Nephron progenitor cell (in vitro differentiated cells): ENCODE results near the gene ALG14.

ENCODE experiments used
- DNase-seq: peaks from one replicate; pipeline ENCODE4 v3.0.0; 2021
- H3K27ac Mint-ChIP-seq: 2 replicates; pipeline ENCODE4 v1.8.0; 2021; ENCODE audit warnings: mild to moderate bottlenecking, moderate library complexity, mixed read lengths
- H3K27me3 Mint-ChIP-seq: 2 replicates; pipeline ENCODE4 v1.8.0; 2021; ENCODE audit warnings: mild to moderate bottlenecking, low read depth, mixed read lengths; ENCODE audit not compliant: poor library complexity
- H3K36me3 Mint-ChIP-seq: 2 replicates; pipeline ENCODE4 v1.8.0; 2021; ENCODE audit warnings: low read depth, mixed read lengths
- H3K4me1 Mint-ChIP-seq: 2 replicates; pipeline ENCODE4 v1.8.0; 2021; ENCODE audit warnings: mixed read lengths
- H3K4me3 Mint-ChIP-seq: 2 replicates; pipeline ENCODE4 v1.8.0; 2021; ENCODE audit warnings: mild to moderate bottlenecking, moderate library complexity, mixed read lengths
- H3K9me3 Mint-ChIP-seq: 2 replicates; pipeline ENCODE4 v1.8.0; 2021; ENCODE audit warnings: mild to moderate bottlenecking, moderate library complexity, mixed read lengths
- CTCF ChIP-seq: fragments of 200-600 bp; sonication (generic); IDR thresholded peaks from 2 replicates; pipeline ENCODE4 v1.5.0; 2021; ENCODE audit warnings: antibody characterized with exemption

ALG14 gene

GRCh38 chr1:94989398-94989797, 83.4 kb downstream of the ALG14 start:
- no peaks in the 10 kb centered on the region for H3K36me3 Mint-ChIP-seq
- H3K4me3 Mint-ChIP-seq = no peak overlapping the region
- H3K27me3 Mint-ChIP-seq = no peaks in the 10 kb centered on the region
- peaks cover 42% of the 10 kb centered on the region for H3K4me1 Mint-ChIP-seq
- H3K9me3 Mint-ChIP-seq = no peaks in the 10 kb centered on the region
- no peak for TF ChIP-seq CTCF
- DNase-seq = no peak
- H3K27ac Mint-ChIP-seq = no peak overlapping the region

GRCh38 chr1:94988356-94988755, 84.4 kb downstream of the ALG14 start:
- H3K27ac Mint-ChIP-seq = peak overlapping the region; percentile 0

GRCh38 chr1:94986783-94987182, 86.0 kb downstream of the ALG14 start:
- Mint-ChIP-seq H3K4me1 (peaks cover 31% of the 10 kb centered on the region), H3K9me3 (no peaks in the 10 kb centered on the region), H3K27me3 (no peaks in the 10 kb centered on the region), H3K36me3 (no peaks in the 10 kb centered on the region), H3K4me3 (no peak overlapping the region), H3K27ac (no peak overlapping the region)
- DNase-seq = no peak
- TF ChIP-seq CTCF = no peak

More at GRCh38 chr1:94988356-94988755, 84.4 kb downstream of the ALG14 start:
- Mint-ChIP-seq H3K36me3 (no peaks in the 10 kb centered on the region), H3K4me3 (no peak overlapping the region), H3K4me1 (peaks cover 37% of the 10 kb centered on the region), H3K9me3 (no peaks in the 10 kb centered on the region), H3K27me3 (no peaks in the 10 kb centered on the region)
- DNase-seq = no peak
- TF ChIP-seq CTCF = no peak

GRCh38 chr1:94983171-94983739, 89.5 kb downstream of the ALG14 start:
- DNase-seq = no peak

GRCh38 chr1:94982398-94982797, 90.4 kb downstream of the ALG14 start:
- Mint-ChIP-seq H3K4me3 (no peak overlapping the region), H3K27me3 (no peaks in the 10 kb centered on the region), H3K4me1 (peaks cover 37% of the 10 kb centered on the region), H3K27ac (no peak overlapping the region), H3K36me3 (no peaks in the 10 kb centered on the region), H3K9me3 (no peaks in the 10 kb centered on the region)
- no peak for DNase-seq
- TF ChIP-seq CTCF = no peak

More at GRCh38 chr1:94983171-94983739, 89.5 kb downstream of the ALG14 start:
- Mint-ChIP-seq H3K36me3 (no peaks in the 10 kb centered on the region), H3K9me3 (no peaks in the 10 kb centered on the region), H3K27me3 (no peaks in the 10 kb centered on the region), H3K4me1 (peaks cover 46% of the 10 kb centered on the region), H3K4me3 (no peak overlapping the region), H3K27ac (no peak overlapping the region)
- no peak for TF ChIP-seq CTCF

- no peak overlapping the region for H3K4me3 Mint-ChIP-seq
- H3K27ac Mint-ChIP-seq = no peak overlapping the region
Observed at GRCh38 chr1:94981575-94981973, 91.2 kb downstream of the ALG14 start.

More at GRCh38 chr1:94981575-94981973, 91.2 kb downstream of the ALG14 start:
- peaks cover 37% of the 10 kb centered on the region for H3K4me1 Mint-ChIP-seq
- peaks cover 8% of the 10 kb centered on the region for H3K36me3 Mint-ChIP-seq
- DNase-seq = no peak
- H3K9me3 Mint-ChIP-seq = peaks cover 8% of the 10 kb centered on the region
- no peaks in the 10 kb centered on the region for H3K27me3 Mint-ChIP-seq
- no peak for TF ChIP-seq CTCF
